ENCODE results near the gene RILPL1. TPM values are rescaled to one million over a fixed set of nuclear protein-coding genes. Genes with fewer than 3 reads are reported as not detected.

The RILPL1 gene
- total and polyA plus RNA-seq, 9 of the 15 experiments (the other 6 are each of a cell fraction or from before 2014, with no cell fraction given) = 0.25 to 10.6 (median 8.6) TPM

DNA sequence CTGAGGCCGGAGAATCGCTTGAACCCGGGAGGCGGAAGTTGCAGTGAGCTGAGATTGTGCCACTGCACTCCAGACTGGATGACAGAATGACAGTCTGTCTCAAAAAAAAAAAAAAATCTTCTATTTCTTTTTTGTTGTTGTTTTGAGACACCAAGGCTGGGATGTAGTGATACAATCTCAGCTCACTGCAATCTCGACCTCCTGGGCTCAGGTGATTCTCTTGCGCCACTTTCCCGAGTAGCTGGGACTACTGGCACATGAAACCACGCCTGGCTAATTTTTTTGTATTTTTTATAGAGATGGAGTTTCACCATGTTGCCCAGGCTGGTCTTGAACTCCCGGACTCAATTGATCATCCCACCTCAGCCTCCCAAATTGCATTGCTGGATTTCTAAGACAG, 82.9 kb downstream of the RILPL1 start (continued):
- TF ChIP-seq, protein P1, sequence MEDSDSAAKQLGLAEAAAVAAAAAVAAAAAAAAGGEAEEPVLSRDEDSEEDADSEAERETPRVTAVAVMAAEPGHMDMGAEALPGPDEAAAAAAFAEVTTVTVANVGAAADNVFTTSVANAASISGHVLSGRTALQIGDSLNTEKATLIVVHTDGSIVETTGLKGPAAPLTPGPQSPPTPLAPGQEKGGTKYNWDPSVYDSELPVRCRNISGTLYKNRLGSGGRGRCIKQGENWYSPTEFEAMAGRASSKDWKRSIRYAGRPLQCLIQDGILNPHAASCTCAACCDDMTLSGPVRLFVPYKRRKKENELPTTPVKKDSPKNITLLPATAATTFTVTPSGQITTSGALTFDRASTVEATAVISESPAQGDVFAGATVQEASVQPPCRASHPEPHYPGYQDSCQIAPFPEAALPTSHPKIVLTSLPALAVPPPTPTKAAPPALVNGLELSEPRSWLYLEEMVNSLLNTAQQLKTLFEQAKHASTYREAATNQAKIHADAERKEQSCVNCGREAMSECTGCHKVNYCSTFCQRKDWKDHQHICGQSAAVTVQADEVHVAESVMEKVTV (CRISPR knock-in tag; IDR thresholded peaks at IDR 0.05) = no peak
- TF ChIP-seq ZNF609 (CRISPR knock-in tag; IDR thresholded peaks at IDR 0.05; ENCODE audit: borderline replicate concordance) (no peak), MEIS2 (IDR thresholded peaks at IDR 0.05; ENCODE audit: partially characterized antibody) (no peak), PPARD (CRISPR knock-in tag; IDR thresholded peaks at IDR 0.05) (no peak), ZNF785 (CRISPR knock-in tag; IDR thresholded peaks at IDR 0.05) (no peak), ARHGAP35 (IDR thresholded peaks at IDR 0.05; ENCODE audit: partially characterized antibody) (no peak), LEF1 (IDR thresholded peaks at IDR 0.05) (no peak), ZNF512 (tag; IDR thresholded peaks at IDR 0.05) (no peak)

All from K562 (cell line).